GM23248 (cell line): Measurements from ENCODE around the gene KNSTRN. TPM values are rescaled to one million over a fixed set of nuclear protein-coding genes. Genes with fewer than 3 reads are reported as not detected.

Experiments used
- DNase-seq: peaks from one replicate; pipeline ENCODE4 v3.0.0-alpha.2; 2015
- H2AFZ ChIP-seq: fragments of 200-600 bp; sonication (generic); 2 replicates; pipeline ENCODE4 v1.6.1; 2016; ENCODE audit warnings: antibody characterized with exemption
- H3F3A ChIP-seq: fragments of 200-600 bp; sonication (generic); 2 replicates; pipeline ENCODE4 v1.6.1; 2016; ENCODE audit warnings: mild to moderate bottlenecking, antibody characterized with exemption, mixed run types; ENCODE audit not compliant: insufficient read depth
- H3K27ac ChIP-seq: fragments of 200-600 bp; sonication (generic); 2 replicates; pipeline ENCODE4 v1.5.1; 2016; ENCODE audit warnings: mild to moderate bottlenecking
- H3K27me3 ChIP-seq: fragments of 200-600 bp; sonication (generic); replicated peaks from 2 replicates; pipeline ENCODE4 v1.6.1; 2016; ENCODE audit warnings: mild to moderate bottlenecking; ENCODE audit not compliant: insufficient read depth
- H3K36me3 ChIP-seq: fragments of 200-600 bp; sonication (generic); 2 replicates; pipeline ENCODE4 v1.6.1; 2016; ENCODE audit warnings: low read depth, mild to moderate bottlenecking
- H3K4me1 ChIP-seq: fragments of 200-600 bp; sonication (generic); 2 replicates; pipeline ENCODE4 v1.6.1; 2016; ENCODE audit warnings: mild to moderate bottlenecking; ENCODE audit not compliant: insufficient read depth
- H3K4me2 ChIP-seq: fragments of 200-600 bp; sonication (generic); one replicate; pipeline ENCODE4 v1.6.1; 2016; ENCODE audit warnings: mild to moderate bottlenecking; ENCODE audit not compliant: unreplicated experiment
- H3K4me3 ChIP-seq: fragments of 200-600 bp; sonication (generic); 2 replicates; pipeline ENCODE4 v1.5.1; 2016; ENCODE audit warnings: mild to moderate bottlenecking
- H3K79me2 ChIP-seq: fragments of 200-600 bp; sonication (generic); 2 replicates; pipeline ENCODE4 v1.6.1; 2016; ENCODE audit warnings: mild to moderate bottlenecking; ENCODE audit not compliant: insufficient read depth
- H3K9ac ChIP-seq: fragments of 200-600 bp; sonication (generic); 2 replicates; pipeline ENCODE4 v1.6.1; 2016; ENCODE audit warnings: mild to moderate bottlenecking
- H3K9me2 ChIP-seq: fragments of 200-600 bp; sonication (generic); 2 replicates; pipeline ENCODE4 v1.6.1; 2016; ENCODE audit warnings: mixed run types, mild to moderate bottlenecking, moderate library complexity; ENCODE audit not compliant: insufficient read depth
- H3K9me3 ChIP-seq: fragments of 200-600 bp; sonication (generic); one replicate; pipeline ENCODE4 v1.6.1; 2017; ENCODE audit warnings: low read depth
- H4K20me1 ChIP-seq: fragments of 200-600 bp; sonication (generic); 2 replicates; pipeline ENCODE4 v1.6.0; 2016; ENCODE audit not compliant: insufficient read depth
- EZH2 ChIP-seq: fragments of 200-600 bp; sonication (generic); IDR thresholded peaks from 2 replicates; pipeline ENCODE4 v1.6.1; 2018; ENCODE audit warnings: antibody characterized with exemption, mild to moderate bottlenecking; ENCODE audit not compliant: insufficient read depth, poor library complexity, severe bottlenecking
- EZH2phosphoT487 ChIP-seq: fragments of 200-600 bp; sonication (generic); IDR thresholded peaks from 2 replicates; pipeline ENCODE4 v1.6.1; 2018; ENCODE audit warnings: antibody characterized with exemption, moderate library complexity, mild to moderate bottlenecking, low read depth; ENCODE audit not compliant: insufficient read depth
- WGBS, 2 experiments: methylation state at CpG; one replicate each; pipeline ENCODE4 v1.1.6; 2015 to 2017; ENCODE audit warnings: low lambda C conversion rate in 2 of 2, low coverage in 1 of 2; ENCODE audit errors: missing lambda C conversion rate in 2 of 2; 5-methylcytosine and 5-hydroxymethylcytosine counted together
- in situ Hi-C: fragments of 300-500 bp; cut with MboI; formaldehyde crosslinking; loops from 2 replicates; pipeline ENCODE4 v1.15.0; 2020
- polyA plus RNA-seq: library from polyadenylated mRNA; unstranded; fragments of >200 nt; fragmentation: Nextera tagmentation; extraction: Ambion mirVana; gene quantifications from 2 replicates; pipeline ENCODE4 v1.2.1, GENCODE V29; 2016
- total RNA-seq: library from RNA; depleted of rRNA; stranded (reverse); fragments of >200 nt; shearing (Covaris generic); gene quantifications from 2 replicates; pipeline ENCODE4 v1.2.3, GENCODE V29; 2014

KNSTRN gene
- total and polyA plus RNA-seq, 2 experiments from 2014 or later: 31.1 to 37.7 TPM

DNA sequence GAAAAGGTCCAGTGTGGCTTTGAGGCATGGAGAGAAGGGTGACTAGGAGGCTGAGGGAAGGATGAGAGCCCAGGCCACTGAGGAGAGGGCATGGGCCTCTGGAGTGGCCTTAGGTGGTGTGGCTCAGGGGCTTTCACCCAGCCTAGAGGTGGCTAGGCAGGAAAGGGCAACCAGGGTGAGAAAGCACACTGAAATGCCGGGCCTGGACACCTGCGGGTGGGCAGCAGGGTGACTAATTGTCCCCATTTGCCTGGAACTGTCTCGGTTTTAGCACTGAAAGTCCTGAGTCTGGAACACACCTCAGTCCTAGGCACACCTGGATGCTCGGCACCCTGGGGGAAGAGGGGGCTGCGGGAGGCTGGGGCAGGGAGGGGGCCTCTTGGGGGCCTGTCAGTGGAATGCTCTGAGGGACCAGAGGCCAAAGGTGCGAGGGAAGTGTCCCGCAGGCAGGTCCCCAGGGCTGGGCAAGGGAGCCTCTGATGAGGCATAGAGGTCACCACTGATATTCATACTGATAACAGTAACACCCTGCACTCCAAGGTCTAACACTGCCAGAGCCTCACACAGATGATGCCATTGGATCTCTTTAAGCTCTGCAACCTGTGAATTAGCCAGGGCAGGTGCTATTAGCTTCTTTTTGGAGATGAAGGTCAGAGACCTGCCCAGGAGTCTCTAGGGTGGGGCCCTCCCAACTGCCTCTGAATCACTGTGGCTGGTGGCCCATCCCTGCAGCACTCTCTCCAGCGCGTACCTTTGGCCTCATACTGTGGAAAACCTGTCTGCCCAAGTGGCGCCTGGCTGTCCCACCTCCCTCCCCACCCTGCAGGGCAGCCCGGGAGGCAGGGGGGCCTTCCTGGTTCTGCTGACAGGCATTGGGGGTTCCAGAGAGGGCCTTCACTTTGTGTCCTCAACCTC lies 34.7 kb upstream of the KNSTRN start:
- no peak overlapping the region for H3K4me3 ChIP-seq
- H3K9ac ChIP-seq: no peak overlapping the region
- no peaks in the 10 kb centered on the region for H3K9me3 ChIP-seq
- no peak overlapping the region for H3K4me2 ChIP-seq
- TF ChIP-seq EZH2: no peak
- TF ChIP-seq EZH2phosphoT487: no peak
- no peaks in the 10 kb centered on the region for H4K20me1 ChIP-seq
- WGBS, 2 experiments: 81 to 84% methylated on average over 10 to 11 of the region's 11 CpGs
- no peak for DNase-seq
- in situ Hi-C loops: no loop called here
- no peaks in the 10 kb centered on the region for H3K9me2 ChIP-seq
- no peaks in the 10 kb centered on the region for H3K27me3 ChIP-seq
- no peaks in the 10 kb centered on the region for H3K36me3 ChIP-seq
- H3K79me2 ChIP-seq: no peaks in the 10 kb centered on the region
- H3F3A ChIP-seq: peaks cover 5% of the 10 kb centered on the region
- H3K4me1 ChIP-seq: peaks cover 12% of the 10 kb centered on the region
- no peak overlapping the region for H3K27ac ChIP-seq
- H2AFZ ChIP-seq: no peak overlapping the region

DNA sequence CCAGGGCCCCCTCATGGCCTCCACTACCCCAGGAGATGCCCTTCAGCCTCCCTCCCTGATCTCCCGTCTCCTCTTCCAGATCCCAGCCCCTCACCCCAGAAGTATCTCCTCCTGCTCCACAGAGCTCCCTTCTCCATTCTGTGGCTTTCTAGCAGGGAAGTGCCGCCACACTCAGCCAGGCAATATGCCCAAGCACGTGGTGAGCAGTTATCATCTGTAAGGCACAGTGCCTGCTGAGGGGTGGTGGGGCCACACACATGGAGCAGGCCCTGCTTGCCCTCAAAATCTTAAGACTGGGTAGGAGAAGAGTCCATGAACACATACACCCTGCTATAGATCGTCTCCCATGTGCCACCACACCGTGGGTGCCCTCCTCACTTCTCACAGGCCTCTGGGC lies 34.0 kb upstream of the KNSTRN start:
- Histone ChIP-seq H3K79me2 (no peaks in the 10 kb centered on the region), H3F3A (no peaks in the 10 kb centered on the region), H4K20me1 (no peaks in the 10 kb centered on the region), H3K4me1 (peaks cover 5% of the 10 kb centered on the region), H3K27ac (no peak overlapping the region), H3K4me3 (no peak overlapping the region), H3K4me2 (no peak overlapping the region), H3K9me3 (no peaks in the 10 kb centered on the region), H2AFZ (no peak overlapping the region), H3K9me2 (no peaks in the 10 kb centered on the region), H3K9ac (no peak overlapping the region), H3K36me3 (no peaks in the 10 kb centered on the region), H3K27me3 (no peaks in the 10 kb centered on the region)
- DNase-seq: no peak
- 66 to 77% methylated on average over 5 of the region's 5 CpGs for WGBS, 2 experiments
- TF ChIP-seq EZH2phosphoT487 (no peak), EZH2 (no peak)
- in situ Hi-C loops: no loop called here

DNA sequence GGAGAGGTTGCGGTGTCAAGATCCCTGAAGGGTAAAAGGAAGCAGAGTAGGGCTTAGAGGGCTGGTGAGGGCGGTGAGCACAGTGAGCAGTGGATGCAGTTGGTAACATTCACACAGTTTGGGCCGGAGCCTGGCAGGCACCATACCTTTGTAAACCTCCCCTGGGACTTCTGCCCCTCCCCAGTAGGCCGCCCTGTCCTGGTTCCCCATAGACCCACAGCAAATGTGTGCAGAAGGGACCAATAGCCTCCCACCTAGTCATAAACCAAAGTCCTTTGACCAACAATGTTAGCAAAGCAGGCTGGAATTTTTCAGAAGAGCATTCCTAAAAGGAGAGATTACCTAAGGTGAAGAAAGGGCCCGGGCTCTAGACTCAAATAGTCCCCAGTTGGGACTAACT lies 33.4 kb upstream of the KNSTRN start:
- Histone ChIP-seq H3F3A (no peaks in the 10 kb centered on the region), H3K4me2 (no peak overlapping the region), H3K4me1 (no peaks in the 10 kb centered on the region), H3K4me3 (no peak overlapping the region), H3K27ac (no peak overlapping the region), H3K36me3 (no peaks in the 10 kb centered on the region), H3K79me2 (no peaks in the 10 kb centered on the region), H3K27me3 (no peaks in the 10 kb centered on the region), H3K9me3 (no peaks in the 10 kb centered on the region), H4K20me1 (no peaks in the 10 kb centered on the region), H3K9me2 (no peaks in the 10 kb centered on the region), H2AFZ (no peak overlapping the region), H3K9ac (no peak overlapping the region)
- in situ Hi-C loops: no loop called here
- WGBS, 2 experiments: 83 to 88% methylated on average over 5 of the region's 5 CpGs
- no peak for DNase-seq
- no peak for TF ChIP-seq EZH2
- TF ChIP-seq EZH2phosphoT487: no peak

DNA sequence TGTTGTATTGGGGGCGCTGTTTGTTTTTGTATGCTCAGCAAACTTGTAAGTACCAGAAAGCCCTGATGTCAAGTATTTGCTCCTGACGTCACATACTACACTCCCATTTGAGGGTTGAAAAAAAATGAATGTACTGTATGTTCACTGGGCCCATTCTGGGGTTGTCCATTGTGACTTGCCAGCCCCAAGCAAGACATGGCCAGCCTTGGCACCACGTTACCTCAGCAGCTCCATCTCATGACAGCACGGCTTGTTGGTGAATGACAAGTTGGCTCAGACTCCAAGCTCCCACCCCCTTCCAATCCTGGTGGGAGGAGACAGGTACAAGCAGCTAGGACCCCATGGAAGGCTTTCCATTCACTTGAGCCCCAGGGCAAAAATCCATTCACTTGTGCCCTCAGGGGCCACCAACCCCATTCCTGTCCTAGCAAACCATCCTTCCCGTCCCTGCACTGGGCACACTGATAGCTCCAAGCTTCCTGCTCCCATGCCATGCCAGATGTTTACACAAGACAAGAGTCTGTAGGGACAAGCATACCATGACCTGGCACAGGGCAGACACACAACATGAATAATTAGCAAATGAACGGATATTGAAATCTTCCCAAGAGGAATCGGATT lies 30.1 kb upstream of the KNSTRN start:
- no peak for DNase-seq
- no peaks in the 10 kb centered on the region for H4K20me1 ChIP-seq
- H3F3A ChIP-seq: no peaks in the 10 kb centered on the region
- H2AFZ ChIP-seq: no peak overlapping the region
- WGBS, 2 experiments: 59 to 62% methylated on average over 7 of the region's 7 CpGs
- no peak overlapping the region for H3K27ac ChIP-seq
- H3K9me3 ChIP-seq: no peaks in the 10 kb centered on the region
- H3K27me3 ChIP-seq: no peaks in the 10 kb centered on the region
- in situ Hi-C loops: no loop called here
- H3K9me2 ChIP-seq: no peaks in the 10 kb centered on the region
- no peak for TF ChIP-seq EZH2phosphoT487
- H3K79me2 ChIP-seq: no peaks in the 10 kb centered on the region
- H3K4me1 ChIP-seq: no peaks in the 10 kb centered on the region
- no peak overlapping the region for H3K4me3 ChIP-seq
- H3K4me2 ChIP-seq: no peak overlapping the region
- no peaks in the 10 kb centered on the region for H3K36me3 ChIP-seq
- H3K9ac ChIP-seq: no peak overlapping the region
